Spinal cord (tissue), 10 donors: ENCODE data around the gene AATK. TPM values are rescaled to one million over a fixed set of nuclear protein-coding genes. Genes with fewer than 3 reads are reported as not detected.
"Not testable (repeated sequence)": the region's sequence is repeated elsewhere in the genome, so short reads cannot be mapped to it uniquely, and the experiment has no call there.

Source experiments
- DNase-seq, 6 donors: peaks; one replicate each; pipeline versions ENCODE4 v3.0.0 to v3.0.0-alpha.2; 2013 to 2015; ENCODE audit warnings: low spot score in 6 of 6, low read depth in 4 of 6
- H3K27ac ChIP-seq: one replicate; pipeline ENCODE4 v1.5.1; 2013; ENCODE audit warnings: low read depth, low read length, control low read depth
- H3K27me3 ChIP-seq: one replicate; pipeline ENCODE4 v1.6.1; 2013; ENCODE audit warnings: low read length; ENCODE audit not compliant: control insufficient read depth, insufficient read depth
- H3K36me3 ChIP-seq: one replicate; pipeline ENCODE4 v1.6.1; 2013; ENCODE audit warnings: low read length; ENCODE audit not compliant: control insufficient read depth, insufficient read depth
- H3K4me1 ChIP-seq: one replicate; pipeline ENCODE4 v1.6.1; 2013; ENCODE audit warnings: low read length; ENCODE audit not compliant: control insufficient read depth, insufficient read depth
- H3K4me3 ChIP-seq: one replicate; pipeline ENCODE4 v1.5.1; 2013; ENCODE audit warnings: low read depth, low read length, control low read depth
- H3K9me3 ChIP-seq: one replicate; pipeline ENCODE4 v1.6.1; 2013; ENCODE audit warnings: low read length; ENCODE audit not compliant: control insufficient read depth, insufficient read depth
- WGBS: methylation state at CpG from one replicate; pipeline ENCODE4 v1.1.5; 2013; ENCODE audit warnings: missing lambda C conversion rate; ENCODE audit not compliant: insufficient coverage; 5-methylcytosine and 5-hydroxymethylcytosine counted together
- polyA plus RNA-seq, 2 donors: library from polyadenylated mRNA; unstranded; fragments of 120-200 nt; gene quantifications; one replicate each; pipeline ENCODE4 v1.2.1, GENCODE V29; 2013; ENCODE audit not compliant: insufficient read length in 2 of 2
- total RNA-seq, 2 donors: library from RNA; depleted of rRNA in 1 of 2; stranded (reverse); fragments of 120-200 nt in 1 of 2; fragments of >200 nt in 1 of 2; gene quantifications; one replicate each; pipeline versions ENCODE4 v1.2.3 to v1.2.4, GENCODE V29; 2013 to 2014
- donor health status: healthy.

Gene AATK
- total and polyA plus RNA-seq, 4 donors: 41.9 to 149 (median 111) TPM

GRCh38 chr17:81160306-81160705, 5.7 kb downstream of the AATK start:
- 57% methylated on average over 27 of the region's 28 CpGs for WGBS
- no peak for DNase-seq
- Histone ChIP-seq H3K27ac (no peak overlapping the region), H3K4me3 (no peak overlapping the region), H3K9me3 (no peaks in the 10 kb centered on the region), H3K27me3 (no peaks in the 10 kb centered on the region), H3K4me1 (peaks cover 34% of the 10 kb centered on the region), H3K36me3 (peaks cover 74% of the 10 kb centered on the region)

GRCh38 chr17:81159611-81160265, 6.3 kb downstream of the AATK start:
- Histone ChIP-seq H3K4me1 (peaks cover 28% of the 10 kb centered on the region), H3K9me3 (no peaks in the 10 kb centered on the region), H3K27me3 (no peaks in the 10 kb centered on the region), H3K4me3 (no peak overlapping the region), H3K36me3 (peaks cover 72% of the 10 kb centered on the region), H3K27ac (no peak overlapping the region)
- no peak for DNase-seq
- 84% methylated on average over 24 of the region's 25 CpGs for WGBS

- Histone ChIP-seq H3K4me3 (no peak overlapping the region), H3K27ac (no peak overlapping the region)
Measured at GRCh38 chr17:81158688-81159590, 7.1 kb downstream of the AATK start.

GRCh38 chr17:81157848-81158687, 8.0 kb downstream of the AATK start:
- 85% methylated on average over 39 of the region's 39 CpGs for WGBS
- peaks cover 14% of the 10 kb centered on the region for H3K4me1 ChIP-seq
- no peak overlapping the region for H3K4me3 ChIP-seq
- no peak for DNase-seq
- H3K36me3 ChIP-seq: peaks cover 60% of the 10 kb centered on the region
- no peaks in the 10 kb centered on the region for H3K9me3 ChIP-seq
- no peaks in the 10 kb centered on the region for H3K27me3 ChIP-seq
- H3K27ac ChIP-seq: no peak overlapping the region

More at GRCh38 chr17:81158688-81159590, 7.1 kb downstream of the AATK start:
- Histone ChIP-seq H3K36me3 (peaks cover 69% of the 10 kb centered on the region), H3K9me3 (no peaks in the 10 kb centered on the region), H3K4me1 (peaks cover 20% of the 10 kb centered on the region), H3K27me3 (no peaks in the 10 kb centered on the region)
- WGBS: 91% methylated on average over 40 of the region's 43 CpGs
- DNase-seq: no peak

- DNase-seq: no peak
- Histone ChIP-seq H3K27ac (no peak overlapping the region), H3K4me3 (no peak overlapping the region), H3K27me3 (no peaks in the 10 kb centered on the region), H3K36me3 (peaks cover 53% of the 10 kb centered on the region), H3K9me3 (no peaks in the 10 kb centered on the region), H3K4me1 (peaks cover 9% of the 10 kb centered on the region)
- 96% methylated on average over 33 of the region's 38 CpGs for WGBS
Measured at GRCh38 chr17:81156866-81157805, 8.9 kb downstream of the AATK start.

- no peak for DNase-seq
- no peak overlapping the region for H3K27ac ChIP-seq
Measured at GRCh38 chr17:81154961-81155360, 11.1 kb downstream of the AATK start.

GRCh38 chr17:81154016-81154415, 12.0 kb downstream of the AATK start:
- WGBS: 77% methylated on average over 6 of the region's 9 CpGs
- not testable (repeated sequence) for H3K27ac ChIP-seq, H3K27me3 ChIP-seq, H3K4me1 ChIP-seq, DNase-seq, H3K4me3 ChIP-seq, H3K9me3 ChIP-seq
- peaks cover 41% of the 10 kb centered on the region for H3K36me3 ChIP-seq

More at GRCh38 chr17:81154961-81155360, 11.1 kb downstream of the AATK start:
- H3K4me3 ChIP-seq: no peak overlapping the region
- no peaks in the 10 kb centered on the region for H3K27me3 ChIP-seq
- H3K9me3 ChIP-seq: no peaks in the 10 kb centered on the region
- H3K4me1 ChIP-seq: peaks cover 3% of the 10 kb centered on the region
- peaks cover 43% of the 10 kb centered on the region for H3K36me3 ChIP-seq
- WGBS: 98% methylated on average over 17 of the region's 18 CpGs

GRCh38 chr17:81153340-81153803, 12.6 kb downstream of the AATK start:
- H3K27me3 ChIP-seq: no peaks in the 10 kb centered on the region
- no peak overlapping the region for H3K27ac ChIP-seq
- peaks cover 3% of the 10 kb centered on the region for H3K4me1 ChIP-seq
- no peak overlapping the region for H3K4me3 ChIP-seq
- H3K36me3 ChIP-seq: peaks cover 41% of the 10 kb centered on the region
- no peaks in the 10 kb centered on the region for H3K9me3 ChIP-seq
- no peak for DNase-seq
- 73% methylated on average over 15 of the region's 17 CpGs for WGBS
